ENCODE results near the gene ITGA1.

DNA sequence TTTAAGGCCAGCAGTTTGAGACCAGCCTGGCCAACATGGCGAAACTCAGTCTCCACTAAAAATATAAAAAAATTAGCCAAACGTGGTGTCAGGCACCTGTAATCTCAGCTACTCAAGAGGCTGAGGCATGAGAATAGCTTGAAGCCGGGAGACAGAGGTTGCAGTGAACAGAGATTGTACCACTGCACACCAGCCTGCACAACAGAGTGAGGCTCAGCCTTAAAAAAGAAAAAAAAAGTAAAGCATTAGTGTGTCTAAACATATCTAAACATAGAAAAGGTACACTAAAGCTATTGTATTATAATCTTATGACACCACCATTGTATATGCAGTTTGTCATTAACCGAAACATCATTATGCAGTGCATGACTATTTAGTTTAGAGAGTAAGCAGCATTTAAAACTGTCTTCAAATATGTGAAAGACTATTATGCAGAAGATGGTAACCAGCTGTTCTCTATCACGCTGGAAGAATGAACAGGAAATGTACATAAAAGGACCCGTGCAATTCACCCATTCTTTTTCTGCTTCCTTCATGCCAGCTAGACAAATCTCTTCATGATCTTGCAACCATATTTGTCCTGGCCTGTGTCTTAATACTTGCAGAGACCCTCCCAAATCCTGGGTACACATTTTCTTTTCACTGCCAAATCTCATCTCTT, 58.6 kb downstream of the ITGA1 start:
- TF ChIP-seq EZH2 (IDR thresholded peaks at IDR 0.05; ENCODE audit: low read depth) = no peak
- TF ChIP-seq, protein P1, sequence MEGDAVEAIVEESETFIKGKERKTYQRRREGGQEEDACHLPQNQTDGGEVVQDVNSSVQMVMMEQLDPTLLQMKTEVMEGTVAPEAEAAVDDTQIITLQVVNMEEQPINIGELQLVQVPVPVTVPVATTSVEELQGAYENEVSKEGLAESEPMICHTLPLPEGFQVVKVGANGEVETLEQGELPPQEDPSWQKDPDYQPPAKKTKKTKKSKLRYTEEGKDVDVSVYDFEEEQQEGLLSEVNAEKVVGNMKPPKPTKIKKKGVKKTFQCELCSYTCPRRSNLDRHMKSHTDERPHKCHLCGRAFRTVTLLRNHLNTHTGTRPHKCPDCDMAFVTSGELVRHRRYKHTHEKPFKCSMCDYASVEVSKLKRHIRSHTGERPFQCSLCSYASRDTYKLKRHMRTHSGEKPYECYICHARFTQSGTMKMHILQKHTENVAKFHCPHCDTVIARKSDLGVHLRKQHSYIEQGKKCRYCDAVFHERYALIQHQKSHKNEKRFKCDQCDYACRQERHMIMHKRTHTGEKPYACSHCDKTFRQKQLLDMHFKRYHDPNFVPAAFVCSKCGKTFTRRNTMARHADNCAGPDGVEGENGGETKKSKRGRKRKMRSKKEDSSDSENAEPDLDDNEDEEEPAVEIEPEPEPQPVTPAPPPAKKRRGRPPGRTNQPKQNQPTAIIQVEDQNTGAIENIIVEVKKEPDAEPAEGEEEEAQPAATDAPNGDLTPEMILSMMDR (conservative IDR thresholded peaks at IDR 0.05) = no peak
